Epithelial cell of proximal tubule (primary cell): Measurements from ENCODE around the gene HDAC1. TPM values are rescaled to one million over a fixed set of nuclear protein-coding genes. Genes with fewer than 3 reads are reported as not detected.
"Not testable (repeated sequence)": the region's sequence is repeated elsewhere in the genome, so short reads cannot be mapped to it uniquely, and the experiment has no call there.

ENCODE experiments used
- DNase-seq: peaks from one replicate; pipeline ENCODE4 v3.0.0-alpha.2; 2011; ENCODE audit warnings: low read depth
- H3K4me3 ChIP-seq: 2 replicates; pipeline ENCODE4 v1.5.1; 2011; ENCODE audit warnings: low read depth, mild to moderate bottlenecking, low read length
- total RNA-seq: library from RNA; depleted of rRNA; stranded (reverse); fragments of >200 nt; gene quantifications from 2 replicates; pipeline ENCODE4 v1.2.3, GENCODE V29; 2015
- TF ChIP-seq, protein P1 (sequence below): conservative IDR thresholded peaks from 2 replicates; pipeline ENCODE4 v1.5.1; 2012; ENCODE audit warnings: low read depth, mild to moderate bottlenecking, low read length

HDAC1 gene
- total RNA-seq, 1 donor from 2014 or later, result 117 TPM

DNA sequence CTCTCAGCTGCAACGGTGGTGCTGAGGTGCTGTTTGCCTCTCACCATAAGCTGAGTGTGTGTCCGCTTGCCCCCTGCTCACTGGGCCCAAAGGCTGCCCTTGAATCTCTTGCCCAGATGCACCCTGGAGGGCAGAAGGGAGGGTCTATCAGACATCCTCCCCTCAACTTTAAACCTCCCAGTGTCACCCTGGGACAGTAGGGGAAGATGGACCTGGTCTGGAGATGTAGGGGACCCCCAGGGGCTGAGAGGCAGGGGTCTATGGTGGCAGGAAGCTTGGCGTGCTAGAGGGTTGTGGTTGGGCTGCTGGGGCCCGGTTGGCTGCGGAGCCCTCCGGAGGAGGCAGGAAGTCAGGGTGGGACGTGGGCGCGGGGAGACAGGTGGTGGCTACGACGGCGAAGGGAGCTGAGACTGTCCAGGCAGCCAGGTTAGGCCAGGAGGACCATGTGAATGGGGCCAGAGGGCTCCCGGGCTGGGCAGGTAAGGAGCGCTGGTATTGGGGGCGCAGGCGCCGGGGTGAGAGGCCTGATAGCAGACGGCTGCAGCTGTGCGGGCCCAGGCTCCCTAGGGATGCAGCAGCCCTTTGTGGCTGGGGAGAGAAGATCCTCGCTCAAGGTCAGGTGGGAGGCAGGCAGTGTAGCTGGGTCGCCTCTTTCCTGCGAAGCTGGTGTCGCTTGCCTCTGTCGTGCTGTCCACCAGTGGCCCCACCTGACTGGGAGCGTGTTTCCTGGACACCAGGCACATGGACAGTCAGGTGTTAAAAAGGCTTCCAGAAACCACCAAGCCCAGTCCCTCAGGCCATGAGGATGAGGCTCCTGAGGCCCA, 40.8 kb upstream of the HDAC1 start, which contains the start of gene LCK:
TSS of gene LCK (plus strand) at position 373 of the 824 bp plus-strand sequence. CDS start 23,065 bp downstream, outside the sequence.
- no peak for DNase-seq
- H3K4me3 ChIP-seq, result no peak within 1 kb of the TSS
- TF ChIP-seq, protein P1, sequence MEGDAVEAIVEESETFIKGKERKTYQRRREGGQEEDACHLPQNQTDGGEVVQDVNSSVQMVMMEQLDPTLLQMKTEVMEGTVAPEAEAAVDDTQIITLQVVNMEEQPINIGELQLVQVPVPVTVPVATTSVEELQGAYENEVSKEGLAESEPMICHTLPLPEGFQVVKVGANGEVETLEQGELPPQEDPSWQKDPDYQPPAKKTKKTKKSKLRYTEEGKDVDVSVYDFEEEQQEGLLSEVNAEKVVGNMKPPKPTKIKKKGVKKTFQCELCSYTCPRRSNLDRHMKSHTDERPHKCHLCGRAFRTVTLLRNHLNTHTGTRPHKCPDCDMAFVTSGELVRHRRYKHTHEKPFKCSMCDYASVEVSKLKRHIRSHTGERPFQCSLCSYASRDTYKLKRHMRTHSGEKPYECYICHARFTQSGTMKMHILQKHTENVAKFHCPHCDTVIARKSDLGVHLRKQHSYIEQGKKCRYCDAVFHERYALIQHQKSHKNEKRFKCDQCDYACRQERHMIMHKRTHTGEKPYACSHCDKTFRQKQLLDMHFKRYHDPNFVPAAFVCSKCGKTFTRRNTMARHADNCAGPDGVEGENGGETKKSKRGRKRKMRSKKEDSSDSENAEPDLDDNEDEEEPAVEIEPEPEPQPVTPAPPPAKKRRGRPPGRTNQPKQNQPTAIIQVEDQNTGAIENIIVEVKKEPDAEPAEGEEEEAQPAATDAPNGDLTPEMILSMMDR, result no peak

- TF ChIP-seq, protein P1, result no peak
- H3K4me3 ChIP-seq, result no peak overlapping the region
- DNase-seq, result no peak
Measured at GRCh38 chr1:32255072-32256071, 36.5 kb upstream of the HDAC1 start.

DNA sequence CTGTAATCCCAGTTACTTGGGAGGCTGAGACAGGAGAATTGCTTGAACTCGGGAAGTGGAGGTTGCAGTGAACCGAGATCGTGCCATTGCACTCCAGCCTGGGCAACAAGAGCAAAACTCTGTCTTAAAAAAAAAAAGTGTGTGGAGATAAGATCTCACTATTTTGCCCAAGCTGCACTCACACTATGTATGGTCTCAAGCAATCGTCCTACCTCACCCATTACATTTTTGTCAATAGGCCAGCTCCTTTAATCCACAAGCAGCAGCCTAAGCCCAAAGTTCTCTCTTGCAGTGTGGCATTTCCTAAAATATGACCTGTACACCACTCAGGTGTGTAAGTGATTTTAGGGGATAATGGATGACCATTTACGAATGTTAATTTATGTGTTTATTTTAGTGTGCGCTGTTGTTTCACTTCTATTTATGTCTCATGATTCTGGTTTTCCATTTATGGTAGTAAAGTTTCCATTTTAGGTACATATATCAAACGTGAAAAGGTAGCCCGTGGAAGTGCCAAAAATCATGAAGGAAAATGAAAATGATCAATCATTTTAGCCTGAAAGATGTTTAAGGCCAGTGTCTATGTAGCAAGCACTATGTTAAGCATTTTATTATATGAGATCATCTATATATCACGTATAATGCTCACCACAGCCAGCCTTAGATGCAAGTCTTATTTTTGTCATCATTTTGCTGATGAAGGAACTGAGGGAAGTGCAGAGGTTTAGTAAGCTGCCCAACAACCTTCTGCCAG, 35.2 kb upstream of the HDAC1 start:
- TF ChIP-seq, protein P1, result no peak
- DNase-seq, result no peak
- no peak overlapping the region for H3K4me3 ChIP-seq

- no peak for DNase-seq
- TF ChIP-seq, protein P1, result no peak
- no peak overlapping the region for H3K4me3 ChIP-seq
Measured at GRCh38 chr1:32257227-32257508, 34.7 kb upstream of the HDAC1 start.

- not testable (repeated sequence) for DNase-seq, H3K4me3 ChIP-seq
Measured at GRCh38 chr1:32263236-32263593, 28.7 kb upstream of the HDAC1 start.

- no peak overlapping the region for H3K4me3 ChIP-seq
- TF ChIP-seq, protein P1, result no peak
- DNase-seq, result no peak
Measured at GRCh38 chr1:32263744-32264143, 28.1 kb upstream of the HDAC1 start.

GRCh38 chr1:32265846-32266245, 26.0 kb upstream of the HDAC1 start:
- no peak for DNase-seq
- TF ChIP-seq, protein P1, result no peak
- H3K4me3 ChIP-seq, result no peak overlapping the region
